Stimulated activated CD4-positive, alpha-beta T cell treated with anti-CD3 and anti-CD28 coated beads, Interleukin-2, amount 100 ng/mL, for 24 hours (primary cell): Measurements from ENCODE around the gene ADAMTS6.
"Not testable (repeated sequence)": the region's sequence is repeated elsewhere in the genome, so short reads cannot be mapped to it uniquely, and the experiment has no call there.

Source experiments
- DNase-seq, 2 donors: peaks; one replicate each; pipeline ENCODE4 v3.0.0-alpha.2; 2020

ADAMTS6 gene

GRCh38 chr5:65194871-65195270 is 286.8 kb downstream of the ADAMTS6 start:
- no peak for DNase-seq

- no peak for DNase-seq
Measured at GRCh38 chr5:65192331-65192730, 289.4 kb downstream of the ADAMTS6 start.

- no peak for DNase-seq
Measured at GRCh38 chr5:65191554-65192135, 290.1 kb downstream of the ADAMTS6 start.

- DNase-seq: no peak
Measured at GRCh38 chr5:65190328-65191053, 291.2 kb downstream of the ADAMTS6 start.

GRCh38 chr5:65186646-65187227 is 295.0 kb downstream of the ADAMTS6 start:
- DNase-seq: no peak

GRCh38 chr5:65185468-65185867 is 296.3 kb downstream of the ADAMTS6 start:
- no peak for DNase-seq

- no peak for DNase-seq
Measured at GRCh38 chr5:65184780-65185179, 296.9 kb downstream of the ADAMTS6 start.

- DNase-seq: not testable (repeated sequence)
Measured at GRCh38 chr5:65174231-65174630, 307.5 kb downstream of the ADAMTS6 start.

GRCh38 chr5:65173130-65173525 is 308.6 kb downstream of the ADAMTS6 start:
- no peak for DNase-seq

GRCh38 chr5:65172486-65173129 is 309.1 kb downstream of the ADAMTS6 start:
- DNase-seq: peak; percentile 61 to 68

- no peak for DNase-seq
Measured at GRCh38 chr5:65171645-65172044, 310.1 kb downstream of the ADAMTS6 start.

- no peak for DNase-seq
Measured at GRCh38 chr5:65163698-65164097, 318.0 kb downstream of the ADAMTS6 start.

GRCh38 chr5:65161655-65162054 is 320.1 kb downstream of the ADAMTS6 start:
- DNase-seq: no peak

- no peak for DNase-seq
Measured at GRCh38 chr5:65157906-65158603, 323.7 kb downstream of the ADAMTS6 start.

GRCh38 chr5:65156933-65157332 is 324.8 kb downstream of the ADAMTS6 start:
- no peak for DNase-seq

GRCh38 chr5:65152131-65152530 is 329.6 kb downstream of the ADAMTS6 start:
- no peak for DNase-seq

GRCh38 chr5:65151614-65152013 is 330.1 kb downstream of the ADAMTS6 start:
- no peak for DNase-seq

- no peak for DNase-seq
Measured at GRCh38 chr5:65150599-65151304, 331.0 kb downstream of the ADAMTS6 start.

GRCh38 chr5:65149827-65150226 is 331.9 kb downstream of the ADAMTS6 start:
- DNase-seq: no peak

GRCh38 chr5:65144136-65144871 is 337.4 kb downstream of the ADAMTS6 start:
- DNase-seq: no peak

- DNase-seq: no peak
Measured at GRCh38 chr5:65142511-65143011, 339.2 kb downstream of the ADAMTS6 start.

GRCh38 chr5:65142016-65142415 is 339.7 kb downstream of the ADAMTS6 start:
- no peak for DNase-seq
